ENCODE results near the gene GPR171. TPM values are rescaled to one million over a fixed set of nuclear protein-coding genes. Genes with fewer than 3 reads are reported as not detected.

The GPR171 gene
- total RNA-seq, 1 experiment from 2014 or later = not detected

DNA sequence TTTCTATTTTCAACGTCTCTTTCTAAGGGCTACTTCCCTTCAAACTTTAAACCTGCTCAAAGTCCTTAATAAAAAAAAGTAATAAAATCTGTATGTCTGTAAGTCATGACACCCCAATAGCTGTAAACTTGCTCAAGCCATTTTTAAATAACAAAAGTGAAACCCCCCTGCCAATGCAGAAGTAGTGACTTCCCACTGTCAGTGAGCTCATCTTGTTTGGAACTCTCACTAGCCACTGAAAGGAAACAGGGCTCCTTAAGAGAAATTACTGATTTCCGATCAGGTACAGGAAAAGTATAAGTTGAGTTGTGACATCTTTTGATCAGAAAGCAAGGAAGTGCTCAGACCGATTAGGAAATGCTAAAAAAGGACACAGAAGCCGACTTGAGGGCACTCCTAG is 27.6 kb upstream of the GPR171 start:
- no peak overlapping the region for H3K4me3 ChIP-seq (ENCODE audit: low read depth, low read length, poor library complexity, severe bottlenecking)
- H3K9me3 ChIP-seq (ENCODE audit: low read depth, low read length, poor library complexity, severe bottlenecking) = no peaks in the 10 kb centered on the region
- intact Hi-C loops (cut with micrococcal nuclease; ENCODE audit: unreplicated experiment) = no loop called here
- no peaks in the 10 kb centered on the region for H3K4me1 ChIP-seq (ENCODE audit: insufficient read depth, low read length, poor library complexity, severe bottlenecking)
- TF ChIP-seq EZH2 (IDR thresholded peaks at IDR 0.05; ENCODE audit: borderline replicate concordance, low read depth, low read length, poor library complexity, severe bottlenecking) (no peak), CTCF (conservative IDR thresholded peaks at IDR 0.05; ENCODE audit: low read depth, low read length) (no peak)
- BruUV-seq (replicated peaks) = no TSS peak
- H3K36me3 ChIP-seq (ENCODE audit: insufficient read depth, low read length, poor library complexity, severe bottlenecking) = no peaks in the 10 kb centered on the region
- H3K27ac ChIP-seq (ENCODE audit: low read depth, low read length, poor library complexity, severe bottlenecking) = no peak overlapping the region
- no peaks in the 10 kb centered on the region for H3K27me3 ChIP-seq (replicated peaks; ENCODE audit: insufficient read depth, low read depth, low read length, poor library complexity)
- ChIA-PET CTCF (no interaction called here), POLR2A (ENCODE audit: low non-redundant PET) (no interaction called here)
- DNase-seq (ENCODE audit: low spot score) = no peak

DNA sequence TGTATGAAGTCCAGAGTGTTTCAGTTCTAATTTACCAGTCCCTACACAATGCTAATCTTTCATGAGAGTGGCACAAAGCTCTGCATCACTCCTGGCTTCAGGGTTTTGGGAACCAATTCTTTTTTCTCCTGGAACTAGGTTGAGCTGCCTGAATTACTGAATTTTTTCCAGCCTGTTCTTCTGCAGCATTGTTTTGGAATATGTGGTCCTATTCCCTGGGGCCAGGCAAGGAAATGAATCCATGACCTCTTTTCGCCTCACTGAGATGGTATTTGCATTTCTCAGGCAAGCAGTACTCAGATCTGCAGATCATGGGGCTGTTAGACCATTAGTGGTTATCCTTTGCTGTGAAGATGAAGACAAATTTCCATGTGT is 25.6 kb upstream of the GPR171 start:
- intact Hi-C loops (cut with micrococcal nuclease; ENCODE audit: unreplicated experiment) = loop anchor here (2.0 to 10.0 kb wide), 3 partner anchors 196 to 1236 kb away; no protein-coding TSS in a partner anchor
- no peaks in the 10 kb centered on the region for H3K36me3 ChIP-seq (ENCODE audit: insufficient read depth, low read length, poor library complexity, severe bottlenecking)
- no peak for DNase-seq (ENCODE audit: low spot score)
- no peaks in the 10 kb centered on the region for H3K9me3 ChIP-seq (ENCODE audit: low read depth, low read length, poor library complexity, severe bottlenecking)
- CTCF ChIA-PET = interaction anchor here (0.6 kb wide), 2 partner anchors 52 to 58 kb away, joined by 7 to 19 read pairs; no protein-coding TSS in a partner anchor
- no TSS peak for BruUV-seq (replicated peaks)
- H3K27ac ChIP-seq (ENCODE audit: low read depth, low read length, poor library complexity, severe bottlenecking) = no peak overlapping the region
- TF ChIP-seq EZH2 (IDR thresholded peaks at IDR 0.05; ENCODE audit: borderline replicate concordance, low read depth, low read length, poor library complexity, severe bottlenecking) (no peak), CTCF (conservative IDR thresholded peaks at IDR 0.05; ENCODE audit: low read depth, low read length) (no peak)
- no peak overlapping the region for H3K4me3 ChIP-seq (ENCODE audit: low read depth, low read length, poor library complexity, severe bottlenecking)
- H3K4me1 ChIP-seq (ENCODE audit: insufficient read depth, low read length, poor library complexity, severe bottlenecking) = no peaks in the 10 kb centered on the region
- H3K27me3 ChIP-seq (replicated peaks; ENCODE audit: insufficient read depth, low read depth, low read length, poor library complexity) = no peaks in the 10 kb centered on the region
- POLR2A ChIA-PET (ENCODE audit: low non-redundant PET) = no interaction called here

DNA sequence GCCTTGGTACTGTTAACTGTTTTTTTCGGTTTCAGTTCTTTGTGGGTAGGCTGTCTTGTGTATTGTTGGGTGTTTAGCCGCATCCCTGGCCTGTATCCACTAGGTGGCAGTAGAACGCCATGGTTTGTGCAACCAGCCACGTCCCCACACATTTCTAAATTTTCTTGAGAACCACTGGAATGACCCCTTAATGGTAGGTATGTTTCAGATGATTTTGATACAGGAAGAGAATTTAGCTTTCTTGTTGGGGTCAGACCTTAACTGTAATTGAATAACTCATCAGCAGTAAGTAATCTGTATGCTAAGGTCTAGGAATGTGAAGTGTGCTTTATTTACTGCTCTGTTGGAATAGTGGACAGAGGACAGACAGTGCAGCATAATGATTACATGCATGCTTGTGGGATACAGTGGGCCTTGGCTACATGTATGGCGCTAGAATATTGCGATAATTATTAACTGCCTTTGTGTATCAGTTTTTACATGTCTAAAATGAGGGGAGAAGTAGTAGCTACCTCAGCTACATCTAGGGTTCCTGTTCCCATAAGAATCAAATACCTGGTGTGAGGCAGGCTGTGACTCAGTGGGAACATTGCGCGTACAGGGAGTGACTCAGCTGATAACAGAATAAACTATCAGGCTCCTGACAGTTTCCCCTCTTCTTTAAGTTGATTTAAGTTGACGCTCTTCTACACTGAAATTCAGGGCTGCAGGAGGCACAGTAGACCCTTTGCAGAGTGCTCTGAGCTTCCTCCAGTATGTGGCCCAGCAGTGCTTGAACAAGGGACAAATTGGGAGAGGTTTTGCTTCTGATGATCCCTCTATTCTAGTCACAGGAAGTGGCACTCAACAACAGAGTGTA is 25.0 kb upstream of the GPR171 start:
- Histone ChIP-seq H3K4me1 (ENCODE audit: insufficient read depth, low read length, poor library complexity, severe bottlenecking) (no peaks in the 10 kb centered on the region), H3K27me3 (replicated peaks; ENCODE audit: insufficient read depth, low read depth, low read length, poor library complexity) (no peaks in the 10 kb centered on the region), H3K27ac (ENCODE audit: low read depth, low read length, poor library complexity, severe bottlenecking) (no peak overlapping the region), H3K9me3 (ENCODE audit: low read depth, low read length, poor library complexity, severe bottlenecking) (no peaks in the 10 kb centered on the region), H3K36me3 (ENCODE audit: insufficient read depth, low read length, poor library complexity, severe bottlenecking) (no peaks in the 10 kb centered on the region), H3K4me3 (ENCODE audit: low read depth, low read length, poor library complexity, severe bottlenecking) (no peak overlapping the region)
- DNase-seq (ENCODE audit: low spot score) = peak; percentile 84
- no TSS peak for BruUV-seq (replicated peaks)
- ChIA-PET POLR2A (ENCODE audit: low non-redundant PET) (no interaction called here), CTCF (interaction anchor here (0.6 kb wide), 2 partner anchors 53 to 59 kb away, joined by 7 to 19 read pairs; no protein-coding TSS in a partner anchor)
- intact Hi-C loops (cut with micrococcal nuclease; ENCODE audit: unreplicated experiment) = loop anchor here (1.0 to 10.0 kb wide), 5 partner anchors 55 to 1237 kb away; no protein-coding TSS in a partner anchor
- TF ChIP-seq EZH2 (IDR thresholded peaks at IDR 0.05; ENCODE audit: borderline replicate concordance, low read depth, low read length, poor library complexity, severe bottlenecking) (no peak), CTCF (conservative IDR thresholded peaks at IDR 0.05; ENCODE audit: low read depth, low read length) (peak; percentile 93)

Data from A673 (cell line).